Fibroblast of the aortic adventitia (primary cell): ENCODE results near the gene EHF. TPM values are rescaled to one million over a fixed set of nuclear protein-coding genes. Genes with fewer than 3 reads are reported as not detected.

Experiments
- DNase-seq: peaks from one replicate; pipeline ENCODE4 v3.0.0-alpha.2; 2010; ENCODE audit warnings: low read depth
- H3K4me3 ChIP-seq: 2 replicates; pipeline ENCODE4 v1.5.1; 2011; ENCODE audit warnings: low read depth, mild to moderate bottlenecking, control low read depth, low read length, moderate library complexity
- total RNA-seq: library from RNA; depleted of rRNA; stranded (reverse); fragments of >200 nt; gene quantifications from 2 replicates; pipeline ENCODE4 v1.2.3, GENCODE V29; 2012; ENCODE audit warnings: low replicate concordance
- TF ChIP-seq, protein P1 (sequence below): IDR thresholded peaks from 2 replicates; pipeline ENCODE4 v1.5.1; 2011; ENCODE audit warnings: mild to moderate bottlenecking, low read length, control low read depth, inconsistent platforms; ENCODE audit not compliant: insufficient read depth

The EHF gene
- total RNA-seq, 1 donor = 0.18 TPM

DNA sequence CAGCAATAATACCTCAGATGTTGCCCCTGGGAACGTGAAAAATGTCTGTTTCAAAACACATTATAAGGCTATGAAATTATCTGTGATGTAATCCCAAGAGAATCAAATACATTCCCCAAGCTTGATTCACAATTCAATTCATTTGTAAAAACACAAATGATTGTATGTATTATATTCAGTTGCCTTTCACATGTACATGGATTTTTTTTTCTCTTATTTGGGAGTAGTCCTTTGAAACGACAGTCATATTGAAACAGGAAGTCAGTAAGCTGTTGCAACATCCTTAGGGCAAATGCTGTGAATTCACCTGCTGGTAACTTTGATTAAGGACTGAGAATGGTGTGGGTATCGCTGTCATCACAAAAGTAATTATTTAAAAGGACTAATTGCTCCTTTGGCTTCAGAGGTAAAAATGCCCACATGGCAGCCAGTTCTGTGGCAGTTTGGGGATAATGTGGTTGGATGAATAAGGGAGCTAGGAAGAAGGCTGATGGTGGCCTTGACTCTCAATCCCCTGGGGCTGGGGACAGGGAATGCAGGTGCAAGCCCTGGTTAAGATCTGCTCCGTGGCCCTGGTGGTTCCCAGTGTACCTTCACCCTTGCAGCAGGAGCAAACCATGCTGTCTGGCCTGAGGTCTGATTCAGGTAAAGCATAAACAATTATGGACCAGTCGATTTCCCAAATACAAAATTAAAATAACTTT is 13.2 kb downstream of the EHF start:
- TF ChIP-seq, protein P1, sequence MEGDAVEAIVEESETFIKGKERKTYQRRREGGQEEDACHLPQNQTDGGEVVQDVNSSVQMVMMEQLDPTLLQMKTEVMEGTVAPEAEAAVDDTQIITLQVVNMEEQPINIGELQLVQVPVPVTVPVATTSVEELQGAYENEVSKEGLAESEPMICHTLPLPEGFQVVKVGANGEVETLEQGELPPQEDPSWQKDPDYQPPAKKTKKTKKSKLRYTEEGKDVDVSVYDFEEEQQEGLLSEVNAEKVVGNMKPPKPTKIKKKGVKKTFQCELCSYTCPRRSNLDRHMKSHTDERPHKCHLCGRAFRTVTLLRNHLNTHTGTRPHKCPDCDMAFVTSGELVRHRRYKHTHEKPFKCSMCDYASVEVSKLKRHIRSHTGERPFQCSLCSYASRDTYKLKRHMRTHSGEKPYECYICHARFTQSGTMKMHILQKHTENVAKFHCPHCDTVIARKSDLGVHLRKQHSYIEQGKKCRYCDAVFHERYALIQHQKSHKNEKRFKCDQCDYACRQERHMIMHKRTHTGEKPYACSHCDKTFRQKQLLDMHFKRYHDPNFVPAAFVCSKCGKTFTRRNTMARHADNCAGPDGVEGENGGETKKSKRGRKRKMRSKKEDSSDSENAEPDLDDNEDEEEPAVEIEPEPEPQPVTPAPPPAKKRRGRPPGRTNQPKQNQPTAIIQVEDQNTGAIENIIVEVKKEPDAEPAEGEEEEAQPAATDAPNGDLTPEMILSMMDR = no peak
- peak; percentile 67 for DNase-seq

DNA sequence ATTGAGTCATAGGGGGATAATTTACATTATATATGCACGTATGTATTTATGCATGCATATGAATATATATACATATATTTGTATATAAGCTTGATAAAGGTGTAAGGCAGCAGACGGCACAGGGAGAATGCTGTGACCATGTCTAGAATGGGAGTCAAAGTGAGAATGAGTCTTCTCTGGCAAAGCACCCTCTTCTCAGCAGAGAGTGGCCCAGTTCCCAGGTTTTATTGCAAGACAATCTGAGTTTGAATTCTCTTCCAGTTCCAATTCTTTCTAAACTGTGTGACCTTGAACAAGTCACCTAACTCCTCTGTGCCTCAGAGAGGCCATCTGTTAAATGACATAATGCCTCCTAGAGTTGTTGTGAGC is 13.8 kb downstream of the EHF start:
- TF ChIP-seq, protein P1 = no peak
- DNase-seq = no peak
- no peak overlapping the region for H3K4me3 ChIP-seq

More for the DNA sequence above, 13.2 kb downstream of the EHF start:
- H3K4me3 ChIP-seq = no peak overlapping the region

DNA sequence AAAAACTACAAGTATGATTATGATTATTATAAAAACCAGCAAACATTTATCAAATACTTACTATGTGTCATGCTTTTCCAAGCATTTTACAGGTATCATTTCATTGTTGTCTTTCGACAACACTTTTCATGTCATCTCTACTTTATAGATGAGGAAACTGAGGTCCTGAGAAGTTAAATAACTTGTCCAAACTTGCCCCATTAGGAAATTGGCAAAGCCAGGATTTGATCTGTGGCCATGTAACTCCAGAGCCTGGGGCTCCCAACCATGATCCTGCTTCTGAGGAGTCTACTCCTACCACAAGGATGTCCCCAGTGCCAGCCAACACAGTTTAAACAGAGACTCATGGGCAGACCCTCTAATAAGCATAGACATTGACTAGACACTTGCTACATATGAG is 15.2 kb downstream of the EHF start:
- H3K4me3 ChIP-seq = no peak overlapping the region
- no peak for DNase-seq
- TF ChIP-seq, protein P1 = no peak

DNA sequence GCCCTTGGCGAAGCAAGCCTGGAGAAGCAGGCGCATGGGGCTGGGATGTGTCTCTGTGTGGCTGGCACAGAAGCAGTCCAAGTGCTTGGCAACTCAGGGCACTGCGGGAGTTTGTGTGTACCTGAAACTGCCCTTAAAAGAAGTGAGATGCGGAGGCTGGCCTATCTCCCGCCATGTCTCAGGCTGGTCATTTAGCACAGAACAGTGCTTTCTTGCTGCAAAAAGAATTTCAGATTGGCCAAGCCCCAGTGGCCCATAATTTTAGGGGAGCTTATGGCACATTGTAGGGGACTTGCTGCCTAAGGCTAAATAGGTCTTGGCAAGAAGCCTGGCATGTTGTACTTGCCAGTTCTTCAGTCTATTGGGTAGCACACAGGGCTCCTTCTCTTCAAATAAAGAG is 16.4 kb downstream of the EHF start:
- DNase-seq = no peak
- no peak overlapping the region for H3K4me3 ChIP-seq
- TF ChIP-seq, protein P1 = no peak

DNA sequence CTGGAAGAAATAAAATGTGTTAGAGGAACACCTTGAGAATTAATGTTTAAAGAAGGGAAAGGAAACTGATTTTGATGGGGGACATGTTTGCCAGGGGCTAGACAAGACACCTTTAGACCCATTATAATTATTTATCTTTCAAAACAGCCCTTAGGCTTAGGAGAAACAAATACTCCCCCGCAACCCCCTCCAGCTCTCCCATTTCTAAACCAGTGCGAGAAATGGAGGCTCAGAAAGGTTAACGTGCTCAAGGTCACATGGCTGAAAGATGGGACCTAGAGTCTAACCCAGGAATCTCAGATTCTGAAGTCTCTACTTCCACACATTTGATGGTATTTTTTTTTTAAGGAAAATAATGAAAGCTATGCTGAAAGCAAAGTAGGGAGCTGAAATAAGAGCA is 18.0 kb downstream of the EHF start:
- DNase-seq = no peak
- no peak overlapping the region for H3K4me3 ChIP-seq
- TF ChIP-seq, protein P1 = no peak

DNA sequence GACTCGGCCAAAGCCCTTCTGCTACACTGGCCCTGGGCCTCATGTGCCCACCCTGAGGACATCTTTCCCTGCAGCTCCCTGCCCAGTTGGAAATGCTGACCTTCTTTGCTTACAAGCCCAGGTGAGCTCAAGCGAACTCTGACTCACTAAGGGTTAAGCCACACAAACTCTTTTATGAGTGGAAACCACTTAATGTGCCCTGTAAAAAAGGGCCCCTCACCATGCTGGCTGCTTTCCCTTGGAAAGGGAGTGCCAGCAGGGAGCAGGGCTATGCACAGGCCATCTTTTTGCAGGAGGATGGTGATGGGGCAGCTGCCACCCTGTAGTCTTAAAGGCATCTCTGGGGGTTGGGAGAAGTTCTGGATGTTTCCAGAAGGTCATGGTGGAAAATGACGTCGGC is 18.7 kb downstream of the EHF start:
- TF ChIP-seq, protein P1 = no peak
- DNase-seq = no peak
- H3K4me3 ChIP-seq = no peak overlapping the region
